ENCODE data around the gene ZDHHC24.

ZDHHC24 gene

DNA sequence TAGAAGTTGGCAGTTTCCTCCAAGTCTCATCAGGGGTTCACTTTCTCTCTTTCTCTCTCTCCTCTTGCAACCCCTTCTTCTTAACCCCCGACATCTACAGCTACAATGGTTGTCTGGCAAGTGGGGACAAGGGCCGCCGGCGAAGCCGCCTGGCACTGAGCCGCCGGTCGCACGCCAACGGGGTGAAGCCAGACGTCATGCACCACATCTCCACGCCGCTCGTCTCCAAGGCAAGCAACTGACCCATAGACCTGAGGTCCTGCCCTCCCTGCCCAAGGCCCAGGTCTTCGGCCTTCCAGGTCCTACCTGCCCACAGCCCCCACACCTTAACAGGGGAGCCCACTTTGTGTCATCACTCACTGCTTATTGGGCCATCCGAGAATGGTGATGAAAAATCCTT lies 74.7 kb downstream of the ZDHHC24 start:
- Histone ChIP-seq H3K27ac (ENCODE audit: low read length) (no peak overlapping the region), H3K9ac (ENCODE audit: low read length in 2 of 2) (no peak overlapping the region), H3K27me3 (ENCODE audit: control insufficient read depth in 1 of 2, insufficient read depth in 2 of 2, low read length in 2 of 2) (no peaks in the 10 kb centered on the region), H3K9me3 (ENCODE audit: control insufficient read depth in 2 of 2, low read length in 2 of 2) (no peaks in the 10 kb centered on the region), H3K4me3 (ENCODE audit: low read length in 2 of 2) (no peak overlapping the region), H3K36me3 (ENCODE audit: control insufficient read depth in 2 of 2, insufficient read depth in 2 of 2, low read length in 2 of 2) (peaks cover 26 to 37% of the 10 kb centered on the region in 2 donors), H3K4me1 (ENCODE audit: control insufficient read depth, insufficient read depth, low read length) (peaks cover 17% of the 10 kb centered on the region)

Measured in stomach smooth muscle (tissue), 2 donors.